Lower leg skin (tissue), 4 donors: ENCODE results near the gene NLGN4X. TPM values are rescaled to one million over a fixed set of nuclear protein-coding genes. Genes with fewer than 3 reads are reported as not detected.

ENCODE experiments used
- DNase-seq, 2 donors: peaks; one replicate each; pipeline ENCODE4 v3.0.0-alpha.2; 2019; ENCODE audit warnings: low spot score in 2 of 2
- H3K4me3 ChIP-seq: fragments of 200-600 bp; sonication (generic); 2 replicates; pipeline ENCODE4 v1.5.1; 2017; ENCODE audit warnings: mild to moderate bottlenecking, low read depth; ENCODE audit not compliant: poor library complexity, severe bottlenecking
- CTCF ChIP-seq, 3 donors: fragments of 450-650 bp; IDR thresholded peaks; one replicate each; pipeline ENCODE4 v1.5.1; 2016; ENCODE audit warnings: antibody characterized with exemption in 3 of 3, mild to moderate bottlenecking in 3 of 3, moderate library complexity in 2 of 3
- POLR2A ChIP-seq, 2 donors: fragments of 450-650 bp; IDR thresholded peaks; one replicate each; pipeline ENCODE4 v1.6.1; 2016 to 2017; ENCODE audit warnings: antibody characterized with exemption in 2 of 2, mild to moderate bottlenecking in 1 of 2, moderate library complexity in 1 of 2
- WGBS, 2 donors: methylation state at CpG; one replicate each; pipeline ENCODE4 v1.1.5; 2018; 5-methylcytosine and 5-hydroxymethylcytosine counted together
- intact Hi-C: fragments of 100-400 bp; cut with DNase I; formaldehyde crosslinking; loops from one replicate; pipeline ENCODE4 v1.15.0; 2023; ENCODE audit warnings: low total_unique reads
- total RNA-seq, 4 donors: library from RNA; depleted of rRNA; stranded (reverse); fragments of >200 nt; gene quantifications; one replicate each; pipeline ENCODE4 v1.1.0, GENCODE V29; 2016

Gene NLGN4X
- total RNA-seq = 1 to 10 TPM in 1 of 4 donors, under 1 TPM in 3; 0.17 to 2.2 (median 0.72) TPM

- TF ChIP-seq POLR2A (IDR thresholded peaks at IDR 0.05) (no peak), CTCF (IDR thresholded peaks at IDR 0.05) (no peak)
- no peak within 1 kb of the TSS for H3K4me3 ChIP-seq
- intact Hi-C loops = no loop called here
These were observed at the start of gene NLGN4X for GRCh38 chrX:6228720-6229119. NLGN4X (minus strand) TSS chrX:6228867; CDS start chrX:6151466, 77,401 bp downstream.

GRCh38 chrX:6266041-6266440 is 37.4 kb upstream of the NLGN4X start:
- 59 to 83% methylated on average over 2 of the region's 2 CpGs for WGBS, 2 donors
- intact Hi-C loops = no loop called here
- H3K4me3 ChIP-seq = no peak overlapping the region
- TF ChIP-seq CTCF (IDR thresholded peaks at IDR 0.05) (no peak), POLR2A (IDR thresholded peaks at IDR 0.05) (no peak)
- DNase-seq = no peak

More at GRCh38 chrX:6228720-6229119, at the start of gene NLGN4X:
- DNase-seq = no peak
- 2 to 6% methylated on average over 12 of the region's 12 CpGs for WGBS, 2 donors

DNA sequence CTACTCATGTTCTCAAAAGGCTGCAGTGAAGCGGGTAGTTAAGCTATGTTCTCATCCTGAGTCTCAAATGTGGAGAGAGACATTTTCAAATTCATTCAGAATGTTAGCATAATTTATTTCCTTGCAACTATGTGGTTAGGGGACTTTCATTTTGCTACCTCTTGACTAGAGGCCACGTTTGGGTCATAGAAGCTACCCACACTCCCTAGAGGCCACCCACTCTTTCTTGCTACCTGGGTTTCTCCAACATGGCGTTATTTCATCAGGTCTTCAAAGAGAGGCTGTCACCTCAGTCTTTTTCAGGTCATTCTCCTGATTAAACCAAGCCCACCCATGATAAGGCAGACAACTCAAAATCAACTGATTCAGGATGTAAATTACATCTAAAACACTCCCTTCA is 34.3 kb upstream of the NLGN4X start:
- H3K4me3 ChIP-seq = no peak overlapping the region
- TF ChIP-seq CTCF (IDR thresholded peaks at IDR 0.05) (no peak), POLR2A (IDR thresholded peaks at IDR 0.05) (no peak)
- WGBS, 2 donors = 73 to 75% methylated on average over 3 of the region's 3 CpGs
- no peak for DNase-seq
- intact Hi-C loops = no loop called here

GRCh38 chrX:6257025-6257424 is 28.4 kb upstream of the NLGN4X start:
- DNase-seq = no peak
- intact Hi-C loops = no loop called here
- no peak for TF ChIP-seq POLR2A (IDR thresholded peaks at IDR 0.05)
- WGBS, 2 donors = 57 to 76% methylated on average over 3 of the region's 3 CpGs
- H3K4me3 ChIP-seq = no peak overlapping the region

DNA sequence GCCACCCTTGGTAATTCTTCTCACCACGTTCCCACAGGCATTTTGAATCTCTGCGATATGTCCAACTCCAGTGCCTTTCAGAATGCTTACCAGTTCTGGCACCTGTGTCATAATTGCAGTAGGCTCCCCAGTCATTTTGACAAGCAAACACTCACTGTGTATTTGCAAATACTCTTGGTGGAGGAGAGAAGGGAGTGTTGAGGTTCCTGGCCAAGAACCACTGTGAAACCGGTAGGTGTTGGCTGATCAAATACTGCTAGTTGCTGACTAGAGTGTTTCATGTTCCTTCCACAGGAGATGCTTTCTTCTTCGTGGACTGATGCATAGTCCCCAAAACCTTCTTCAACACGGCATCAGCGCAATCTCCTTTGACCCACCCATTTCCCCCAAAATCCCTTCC is 16.0 kb upstream of the NLGN4X start:
- TF ChIP-seq CTCF (IDR thresholded peaks at IDR 0.05) (no peak), POLR2A (IDR thresholded peaks at IDR 0.05) (no peak)
- 90 to 92% methylated on average over 6 of the region's 6 CpGs for WGBS, 2 donors
- intact Hi-C loops = no loop called here
- H3K4me3 ChIP-seq = no peak overlapping the region
- no peak for DNase-seq

DNA sequence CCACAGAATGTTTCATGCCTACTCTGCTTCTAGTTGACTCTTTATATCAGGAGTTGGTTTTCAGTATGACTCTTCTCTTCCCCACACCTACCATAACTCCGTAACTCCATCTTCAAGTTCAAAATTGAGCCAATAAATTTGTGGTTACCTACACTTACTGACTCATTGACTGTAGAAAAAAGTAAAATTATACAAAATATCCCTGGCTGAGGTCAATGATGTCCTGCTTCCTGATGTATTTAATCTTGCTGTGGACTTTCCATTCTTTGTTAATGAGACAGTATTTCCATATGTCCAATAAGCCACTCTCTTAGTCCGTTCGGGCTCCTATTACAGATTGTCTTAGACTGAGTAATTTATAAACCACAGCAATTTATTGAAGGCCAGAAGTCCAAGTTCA is 9.9 kb upstream of the NLGN4X start:
- no peak overlapping the region for H3K4me3 ChIP-seq
- no peak for DNase-seq
- 88 to 90% methylated on average over 3 of the region's 3 CpGs for WGBS, 2 donors
- intact Hi-C loops = no loop called here
- TF ChIP-seq CTCF (IDR thresholded peaks at IDR 0.05) (no peak), POLR2A (IDR thresholded peaks at IDR 0.05) (no peak)
